NCI-H226 (cell line): ENCODE measurements around the gene ALDH1L2.
A peak's percentile ranks its signal among the peaks of the same experiment; 100 is the strongest.

ENCODE experiments used
- DNase-seq: peaks from one replicate; pipeline ENCODE4 v3.0.0-alpha.2; 2015

ALDH1L2 gene

GRCh38 chr12:104975587-104976343 lies 108.5 kb downstream of the ALDH1L2 start:
- peak; percentile 64 for DNase-seq

- DNase-seq: peak; percentile 45
Measured at GRCh38 chr12:104974626-104975290, 109.5 kb downstream of the ALDH1L2 start.

GRCh38 chr12:104973250-104973649 lies 111.0 kb downstream of the ALDH1L2 start:
- DNase-seq: no peak

- DNase-seq: peak; percentile 28
Measured at GRCh38 chr12:104971306-104971705, 113.0 kb downstream of the ALDH1L2 start.
